ENCODE data around the gene PALLD. TPM values are rescaled to one million over a fixed set of nuclear protein-coding genes. Genes with fewer than 3 reads are reported as not detected.
A peak's percentile ranks its signal among the peaks of the same experiment; 100 is the strongest.

The PALLD gene
- polyA plus RNA-seq, 1 donor (not counting 4 experiments of a cell fraction or from before 2014, with no cell fraction given) = 136 TPM

- Histone ChIP-seq H3K4me2 (ENCODE audit: control insufficient read depth, extremely low read depth, insufficient read depth, low read depth, low read length) (peak overlapping the region; percentile 33), H3K9me3 (ENCODE audit: control insufficient read depth, low read depth, low read length) (no peaks in the 10 kb centered on the region), H3K4me1 (ENCODE audit: control insufficient read depth, extremely low read depth, insufficient read depth, low read length) (peaks cover 23% of the 10 kb centered on the region), H3K79me2 (ENCODE audit: control insufficient read depth, insufficient read depth, low read length) (no peaks in the 10 kb centered on the region), H3K9me1 (ENCODE audit: control insufficient read depth, extremely low read depth, insufficient read depth, low read length) (no peaks in the 10 kb centered on the region), H3K36me3 (ENCODE audit: control insufficient read depth in 2 of 2, extremely low read depth in 1 of 2, insufficient read depth in 2 of 2, low read length in 2 of 2) (no peaks in the 10 kb centered on the region), H3K27ac (ENCODE audit: control insufficient read depth, insufficient read depth, low read length) (peak overlapping the region; percentile 13), H2AFZ (ENCODE audit: control insufficient read depth, low read length) (peak overlapping the region; percentile 37), H3K9ac (ENCODE audit: control insufficient read depth, extremely low read depth, insufficient read depth, low read length) (peak overlapping the region; percentile 35), H4K20me1 (ENCODE audit: control insufficient read depth, extremely low read depth, insufficient read depth, low read length) (no peaks in the 10 kb centered on the region), H3K27me3 (ENCODE audit: control insufficient read depth, extremely low read depth, insufficient read depth, low read length) (no peaks in the 10 kb centered on the region), H3K4me3 (ENCODE audit: control insufficient read depth in 2 of 3, extremely low read depth in 1 of 3, insufficient read depth in 2 of 3, low read depth in 1 of 3, low read length in 3 of 3) (no peak overlapping the region)
- no peak for DNase-seq (ENCODE audit: low read depth, low spot score)
- FAIRE-seq = peak; percentile 70
- no peak for TF ChIP-seq EZH2 (IDR thresholded peaks at IDR 0.05; ENCODE audit: low read length)
- TF ChIP-seq, protein P1, sequence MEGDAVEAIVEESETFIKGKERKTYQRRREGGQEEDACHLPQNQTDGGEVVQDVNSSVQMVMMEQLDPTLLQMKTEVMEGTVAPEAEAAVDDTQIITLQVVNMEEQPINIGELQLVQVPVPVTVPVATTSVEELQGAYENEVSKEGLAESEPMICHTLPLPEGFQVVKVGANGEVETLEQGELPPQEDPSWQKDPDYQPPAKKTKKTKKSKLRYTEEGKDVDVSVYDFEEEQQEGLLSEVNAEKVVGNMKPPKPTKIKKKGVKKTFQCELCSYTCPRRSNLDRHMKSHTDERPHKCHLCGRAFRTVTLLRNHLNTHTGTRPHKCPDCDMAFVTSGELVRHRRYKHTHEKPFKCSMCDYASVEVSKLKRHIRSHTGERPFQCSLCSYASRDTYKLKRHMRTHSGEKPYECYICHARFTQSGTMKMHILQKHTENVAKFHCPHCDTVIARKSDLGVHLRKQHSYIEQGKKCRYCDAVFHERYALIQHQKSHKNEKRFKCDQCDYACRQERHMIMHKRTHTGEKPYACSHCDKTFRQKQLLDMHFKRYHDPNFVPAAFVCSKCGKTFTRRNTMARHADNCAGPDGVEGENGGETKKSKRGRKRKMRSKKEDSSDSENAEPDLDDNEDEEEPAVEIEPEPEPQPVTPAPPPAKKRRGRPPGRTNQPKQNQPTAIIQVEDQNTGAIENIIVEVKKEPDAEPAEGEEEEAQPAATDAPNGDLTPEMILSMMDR (optimal IDR thresholded peaks at IDR 0.05 in 1 of 3, IDR thresholded peaks at IDR 0.05 in 1 of 3, conservative IDR thresholded peaks at IDR 0.05 in 1 of 3; ENCODE audit: extremely low read depth in 1 of 3, insufficient read depth in 2 of 3, low read length in 3 of 3) = no peak
- dilution Hi-C loops (cut with MboI; ENCODE audit: extremely low pct_ligation_motif_present, low sequenced_read_pairs) = no loop called here
These were observed 139.8 kb downstream of the PALLD start for GRCh38 chr4:168636506-168637196.

DNA sequence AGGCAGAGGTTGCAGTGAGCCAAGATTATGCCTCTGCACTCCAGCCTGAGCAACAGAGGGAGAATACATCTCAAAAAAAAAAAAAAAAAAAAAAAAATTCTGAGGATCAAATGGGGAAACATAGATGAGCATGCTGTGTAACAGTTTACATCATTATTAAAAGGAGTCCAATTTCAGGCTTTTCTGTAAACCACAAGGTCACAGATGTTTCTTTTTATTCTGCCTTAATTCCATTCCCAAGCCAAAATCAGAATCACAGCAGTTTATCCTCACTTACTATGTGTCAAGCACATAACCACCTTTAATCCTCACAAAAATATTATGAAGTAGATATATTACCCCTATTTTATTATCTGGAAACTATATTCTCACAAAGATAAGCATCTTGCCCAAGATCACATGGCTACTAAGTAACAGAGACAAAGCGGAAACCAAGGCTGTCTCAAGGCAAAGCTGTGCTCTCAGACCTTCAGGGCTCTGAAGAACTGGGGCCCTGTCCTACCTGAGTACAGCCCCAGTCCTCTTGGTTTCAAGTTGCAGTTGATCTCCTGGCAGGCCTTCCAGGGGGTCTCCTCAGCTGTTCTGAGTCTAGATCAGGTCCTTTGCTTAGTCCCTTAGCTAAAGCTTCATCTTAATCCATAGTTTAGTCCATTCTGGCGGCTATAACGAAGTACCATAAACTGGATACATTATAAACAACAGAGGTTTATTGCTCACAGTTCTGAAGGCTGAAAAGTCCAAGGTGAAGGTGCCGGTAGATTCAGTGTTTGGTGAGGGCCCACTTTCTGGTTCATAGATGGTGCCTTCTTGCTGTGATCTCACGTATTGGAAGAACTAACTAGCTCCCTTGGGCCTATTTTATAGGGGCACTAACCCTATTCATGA, 141.3 kb downstream of the PALLD start:
- no peaks in the 10 kb centered on the region for H3K9me3 ChIP-seq (ENCODE audit: control insufficient read depth, low read depth, low read length)
- peaks cover 14% of the 10 kb centered on the region for H3K4me1 ChIP-seq (ENCODE audit: control insufficient read depth, extremely low read depth, insufficient read depth, low read length)
- H4K20me1 ChIP-seq (ENCODE audit: control insufficient read depth, extremely low read depth, insufficient read depth, low read length) = no peaks in the 10 kb centered on the region
- H2AFZ ChIP-seq (ENCODE audit: control insufficient read depth, low read length) = no peak overlapping the region
- no peak overlapping the region for H3K9ac ChIP-seq (ENCODE audit: control insufficient read depth, extremely low read depth, insufficient read depth, low read length)
- no peaks in the 10 kb centered on the region for H3K9me1 ChIP-seq (ENCODE audit: control insufficient read depth, extremely low read depth, insufficient read depth, low read length)
- TF ChIP-seq, protein P1 (optimal IDR thresholded peaks at IDR 0.05 in 1 of 3, IDR thresholded peaks at IDR 0.05 in 1 of 3, conservative IDR thresholded peaks at IDR 0.05 in 1 of 3; ENCODE audit: extremely low read depth in 1 of 3, insufficient read depth in 2 of 3, low read length in 3 of 3) = no peak
- TF ChIP-seq EZH2 (IDR thresholded peaks at IDR 0.05; ENCODE audit: low read length) = no peak
- no peak overlapping the region for H3K4me2 ChIP-seq (ENCODE audit: control insufficient read depth, extremely low read depth, insufficient read depth, low read depth, low read length)
- H3K79me2 ChIP-seq (ENCODE audit: control insufficient read depth, insufficient read depth, low read length) = no peaks in the 10 kb centered on the region
- no peak overlapping the region for H3K27ac ChIP-seq (ENCODE audit: control insufficient read depth, insufficient read depth, low read length)
- DNase-seq (ENCODE audit: low read depth, low spot score) (no peak), FAIRE-seq (no peak)
- H3K27me3 ChIP-seq (ENCODE audit: control insufficient read depth, extremely low read depth, insufficient read depth, low read length) = no peaks in the 10 kb centered on the region
- H3K36me3 ChIP-seq (ENCODE audit: control insufficient read depth in 2 of 2, extremely low read depth in 1 of 2, insufficient read depth in 2 of 2, low read length in 2 of 2) = no peaks in the 10 kb centered on the region
- dilution Hi-C loops (cut with MboI; ENCODE audit: extremely low pct_ligation_motif_present, low sequenced_read_pairs) = no loop called here
- H3K4me3 ChIP-seq (ENCODE audit: control insufficient read depth in 2 of 3, extremely low read depth in 1 of 3, insufficient read depth in 2 of 3, low read depth in 1 of 3, low read length in 3 of 3) = no peak overlapping the region

Measured in keratinocyte (primary cell).